GM19463 (cell line): ENCODE measurements around the gene AGAP3.

Source experiments
- ATAC-seq: cut with Tn5 transposase; IDR thresholded peaks from one replicate; pipeline ENCODE4 v1.9.1; 2021; ENCODE audit warnings: mild to moderate bottlenecking, moderate library complexity; ENCODE audit not compliant: unreplicated experiment

Gene AGAP3

GRCh38 chr7:151179287-151179860, 93.1 kb downstream of the AGAP3 start:
- no peak for ATAC-seq

GRCh38 chr7:151179946-151180345, 93.7 kb downstream of the AGAP3 start:
- ATAC-seq: no peak

GRCh38 chr7:151181011-151181431, 94.7 kb downstream of the AGAP3 start:
- no peak for ATAC-seq

- no peak for ATAC-seq
These were observed 99.7 kb downstream of the AGAP3 start for GRCh38 chr7:151185762-151186639.

- no peak for ATAC-seq
These were observed 100.5 kb downstream of the AGAP3 start, which contains the start of gene ASB10 for GRCh38 chr7:151186640-151187408. Gene ASB10 (minus strand): TSS chr7:151187250. CDS start chr7:151187130, 120 bp downstream.

GRCh38 chr7:151187409-151188251, 101.4 kb downstream of the AGAP3 start:
- no peak for ATAC-seq

GRCh38 chr7:151188252-151188542, 101.9 kb downstream of the AGAP3 start:
- peak; percentile 44 for ATAC-seq

GRCh38 chr7:151189038-151189437, 102.8 kb downstream of the AGAP3 start:
- ATAC-seq: no peak

- no peak for ATAC-seq
These were observed 105.3 kb downstream of the AGAP3 start for GRCh38 chr7:151191544-151191943.

DNA sequence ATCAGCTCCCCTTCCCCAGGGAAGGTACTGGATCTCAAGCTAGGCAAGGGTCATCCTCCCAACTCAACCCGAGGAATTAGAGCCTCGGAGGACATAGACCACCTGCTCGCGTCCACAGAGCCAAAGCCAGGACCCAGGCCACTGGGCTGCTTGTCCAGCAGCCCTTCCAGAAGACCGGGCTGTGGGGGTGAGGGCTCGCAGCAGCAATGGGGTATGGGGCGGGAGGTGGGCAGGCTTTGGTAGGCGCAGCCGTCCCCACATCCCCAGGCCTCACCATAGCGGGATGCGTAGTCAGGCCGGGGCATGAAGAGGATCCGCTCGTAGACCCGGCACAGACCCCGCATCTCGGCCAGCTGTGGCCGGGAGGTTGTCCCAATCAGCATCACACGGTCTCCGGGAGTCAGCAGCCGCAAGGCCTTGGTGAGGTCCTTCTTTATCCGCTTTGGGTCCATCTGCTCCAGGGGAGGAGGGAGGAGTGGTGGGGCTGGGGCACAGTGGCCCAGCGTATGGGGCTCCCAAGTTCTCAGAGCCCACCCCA, 105.8 kb downstream of the AGAP3 start:
- ATAC-seq: no peak

GRCh38 chr7:151193203-151193978, 107.1 kb downstream of the AGAP3 start:
- ATAC-seq: no peak
